Cardiac fibroblast (primary cell): ENCODE results near the gene CCDC152.
"Not testable (repeated sequence)": the region's sequence is repeated elsewhere in the genome, so short reads cannot be mapped to it uniquely, and the experiment has no call there.

ENCODE experiments used
- DNase-seq, 2 donors: peaks; one replicate each; pipeline versions ENCODE4 v3.0.0 to v3.0.0-alpha.2; 2010; ENCODE audit warnings: low read depth in 2 of 2
- H3K4me3 ChIP-seq, 2 donors: replicated peaks in 1 of 2; 1 replicate in 1 of 2; 2 replicates in 1 of 2; pipeline ENCODE4 v1.5.1; 2011; ENCODE audit warnings: low read depth in 2 of 2, low read length in 2 of 2, mild to moderate bottlenecking in 2 of 2, moderate library complexity in 1 of 2
- TF ChIP-seq, protein P1 (sequence below): IDR thresholded peaks from one replicate; pipeline ENCODE4 v1.5.1; 2011; ENCODE audit warnings: low read depth, mild to moderate bottlenecking, low read length, inconsistent platforms

Gene CCDC152, protein sequence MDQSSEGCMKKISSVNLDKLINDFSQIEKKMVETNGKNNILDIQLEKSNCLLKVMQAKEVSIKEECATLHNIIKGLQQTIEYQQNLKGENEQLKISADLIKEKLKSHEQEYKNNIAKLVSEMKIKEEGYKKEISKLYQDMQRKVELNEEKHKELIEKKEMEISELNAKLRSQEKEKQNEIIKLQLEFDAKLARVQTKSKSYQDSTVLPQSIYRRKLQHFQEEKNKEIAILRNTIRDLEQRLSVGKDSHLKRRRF

DNA sequence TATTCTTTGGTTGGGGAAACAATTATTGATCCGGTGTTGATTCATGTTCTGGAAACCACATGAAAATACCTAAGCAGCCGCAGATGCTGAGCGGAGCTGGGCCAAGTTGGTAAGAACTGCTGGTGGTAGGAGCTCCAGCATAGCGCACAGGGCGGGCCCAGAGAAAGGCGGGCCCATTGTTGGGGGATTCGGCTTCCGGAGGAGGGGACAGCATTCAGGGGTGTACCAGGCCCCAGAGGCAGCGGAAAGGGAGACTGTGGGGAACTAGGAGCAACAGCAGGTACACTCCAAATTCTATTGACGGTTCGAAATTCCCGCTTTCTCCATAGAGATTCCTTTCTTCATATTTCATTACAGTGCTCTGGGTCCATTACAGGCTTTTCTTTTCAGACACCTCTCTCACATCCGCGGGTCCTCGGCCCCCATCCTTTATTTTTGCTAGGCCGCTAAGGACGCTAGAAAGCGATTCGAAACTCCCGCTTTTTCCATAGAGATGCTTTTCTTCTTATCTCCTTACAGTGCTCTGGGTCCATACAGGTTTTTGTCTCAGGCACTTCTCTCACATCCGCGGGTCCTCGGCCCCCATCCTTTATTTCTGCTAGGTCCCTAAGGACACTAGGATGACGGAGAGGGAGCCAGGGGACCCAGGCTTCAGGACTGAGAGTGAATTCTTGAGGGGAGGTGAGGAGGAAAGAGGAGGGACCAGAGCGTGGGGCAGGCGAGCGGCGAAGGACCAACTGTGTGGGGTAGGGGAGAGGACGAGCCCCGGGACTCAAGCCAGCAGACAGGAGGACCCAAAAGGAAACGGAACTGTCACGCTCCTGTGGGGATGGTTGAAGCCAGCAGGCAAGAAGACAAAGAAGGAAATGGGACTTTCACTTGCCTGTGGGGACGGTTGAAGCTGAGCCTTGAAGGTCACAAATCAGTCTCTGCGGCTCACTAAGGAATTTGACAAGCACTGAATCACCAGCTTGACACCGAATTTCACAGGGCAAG is at the start of gene CCDC152:
Gene CCDC152 (plus strand): TSS at position 213 of the 996 bp plus-strand sequence. CDS start 2,304 bp downstream, outside the sequence.
- peak within 1 kb of the TSS; percentile 22 to 41 for H3K4me3 ChIP-seq
- peak; percentile 27 to 30 for DNase-seq
- TF ChIP-seq, protein P1, sequence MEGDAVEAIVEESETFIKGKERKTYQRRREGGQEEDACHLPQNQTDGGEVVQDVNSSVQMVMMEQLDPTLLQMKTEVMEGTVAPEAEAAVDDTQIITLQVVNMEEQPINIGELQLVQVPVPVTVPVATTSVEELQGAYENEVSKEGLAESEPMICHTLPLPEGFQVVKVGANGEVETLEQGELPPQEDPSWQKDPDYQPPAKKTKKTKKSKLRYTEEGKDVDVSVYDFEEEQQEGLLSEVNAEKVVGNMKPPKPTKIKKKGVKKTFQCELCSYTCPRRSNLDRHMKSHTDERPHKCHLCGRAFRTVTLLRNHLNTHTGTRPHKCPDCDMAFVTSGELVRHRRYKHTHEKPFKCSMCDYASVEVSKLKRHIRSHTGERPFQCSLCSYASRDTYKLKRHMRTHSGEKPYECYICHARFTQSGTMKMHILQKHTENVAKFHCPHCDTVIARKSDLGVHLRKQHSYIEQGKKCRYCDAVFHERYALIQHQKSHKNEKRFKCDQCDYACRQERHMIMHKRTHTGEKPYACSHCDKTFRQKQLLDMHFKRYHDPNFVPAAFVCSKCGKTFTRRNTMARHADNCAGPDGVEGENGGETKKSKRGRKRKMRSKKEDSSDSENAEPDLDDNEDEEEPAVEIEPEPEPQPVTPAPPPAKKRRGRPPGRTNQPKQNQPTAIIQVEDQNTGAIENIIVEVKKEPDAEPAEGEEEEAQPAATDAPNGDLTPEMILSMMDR: no peak

DNA sequence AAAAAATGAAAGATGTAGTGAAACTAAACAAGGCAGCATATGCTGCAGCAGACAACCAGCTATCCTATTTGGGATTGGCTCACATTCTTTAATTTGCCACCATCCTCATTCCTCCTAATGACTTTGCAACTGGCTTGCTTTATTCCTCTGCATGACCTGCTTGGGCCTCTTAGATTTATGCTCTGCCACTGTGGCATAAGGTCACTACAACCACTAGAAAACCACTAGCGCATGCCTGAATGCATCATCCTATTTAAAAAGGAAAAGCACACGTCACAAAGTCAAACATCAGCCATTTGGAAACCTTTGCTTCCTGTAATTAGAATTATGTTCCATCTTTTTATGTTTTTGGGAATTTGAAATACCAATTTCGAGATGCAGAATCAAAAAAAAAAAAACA is 40.8 kb upstream of the CCDC152 start:
- TF ChIP-seq, protein P1: no peak
- no peak overlapping the region for H3K4me3 ChIP-seq
- no peak for DNase-seq

DNA sequence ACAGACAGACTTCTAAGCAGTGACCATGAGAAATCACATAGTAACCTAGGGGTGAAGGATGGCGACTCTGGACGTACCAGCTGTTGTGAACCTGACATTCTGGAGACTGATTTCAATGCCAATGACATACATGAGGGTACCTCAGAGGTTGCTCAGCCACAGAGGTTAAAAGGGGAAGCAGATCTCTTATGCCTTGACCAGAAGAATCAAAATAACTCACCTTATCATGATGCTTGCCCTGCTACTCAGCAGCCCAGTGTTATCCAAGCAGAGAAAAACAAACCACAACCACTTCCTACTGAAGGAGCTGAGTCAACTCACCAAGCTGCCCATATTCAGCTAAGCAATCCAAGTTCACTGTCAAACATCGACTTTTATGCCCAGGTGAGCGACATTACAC is 38.0 kb upstream of the CCDC152 start:
- TF ChIP-seq, protein P1: no peak
- no peak overlapping the region for H3K4me3 ChIP-seq
- DNase-seq: peak; percentile 1 to 37

DNA sequence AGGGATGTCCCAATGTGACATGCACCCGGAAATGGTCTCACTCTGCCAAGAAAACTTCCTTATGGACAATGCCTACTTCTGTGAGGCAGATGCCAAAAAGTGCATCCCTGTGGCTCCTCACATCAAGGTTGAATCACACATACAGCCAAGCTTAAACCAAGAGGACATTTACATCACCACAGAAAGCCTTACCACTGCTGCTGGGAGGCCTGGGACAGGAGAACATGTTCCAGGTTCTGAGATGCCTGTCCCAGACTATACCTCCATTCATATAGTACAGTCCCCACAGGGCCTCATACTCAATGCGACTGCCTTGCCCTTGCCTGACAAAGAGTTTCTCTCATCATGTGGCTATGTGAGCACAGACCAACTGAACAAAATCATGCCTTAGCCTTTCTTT is 37.6 kb upstream of the CCDC152 start:
- DNase-seq: no peak
- TF ChIP-seq, protein P1: no peak
- no peak overlapping the region for H3K4me3 ChIP-seq

DNA sequence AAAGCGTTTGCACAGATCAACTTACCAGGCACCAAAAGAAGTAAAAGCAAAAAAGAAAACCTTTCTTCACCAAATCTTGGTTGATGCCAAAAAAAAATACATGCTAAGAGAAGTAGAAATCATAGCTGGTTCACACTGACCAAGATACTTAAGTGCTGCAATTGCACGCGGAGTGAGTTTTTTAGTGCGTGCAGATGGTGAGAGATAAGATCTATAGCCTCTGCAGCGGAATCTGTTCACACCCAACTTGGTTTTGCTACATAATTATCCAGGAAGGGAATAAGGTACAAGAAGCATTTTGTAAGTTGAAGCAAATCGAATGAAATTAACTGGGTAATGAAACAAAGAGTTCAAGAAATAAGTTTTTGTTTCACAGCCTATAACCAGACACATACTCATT is 36.4 kb upstream of the CCDC152 start:
- no peak for DNase-seq
- no peak overlapping the region for H3K4me3 ChIP-seq
- TF ChIP-seq, protein P1: no peak

DNA sequence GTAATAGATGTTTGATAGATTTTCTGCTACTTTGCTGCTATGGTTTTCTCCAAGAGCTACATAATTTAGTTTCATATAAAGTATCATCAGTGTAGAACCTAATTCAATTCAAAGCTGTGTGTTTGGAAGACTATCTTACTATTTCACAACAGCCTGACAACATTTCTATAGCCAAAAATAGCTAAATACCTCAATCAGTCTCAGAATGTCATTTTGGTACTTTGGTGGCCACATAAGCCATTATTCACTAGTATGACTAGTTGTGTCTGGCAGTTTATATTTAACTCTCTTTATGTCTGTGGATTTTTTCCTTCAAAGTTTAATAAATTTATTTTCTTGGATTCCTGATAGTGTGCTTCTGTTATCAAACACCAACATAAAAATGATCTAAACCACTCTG is 35.1 kb upstream of the CCDC152 start:
- TF ChIP-seq, protein P1: no peak
- DNase-seq: peak in 1 of 2 donors; percentile 12
- H3K4me3 ChIP-seq: no peak overlapping the region

DNA sequence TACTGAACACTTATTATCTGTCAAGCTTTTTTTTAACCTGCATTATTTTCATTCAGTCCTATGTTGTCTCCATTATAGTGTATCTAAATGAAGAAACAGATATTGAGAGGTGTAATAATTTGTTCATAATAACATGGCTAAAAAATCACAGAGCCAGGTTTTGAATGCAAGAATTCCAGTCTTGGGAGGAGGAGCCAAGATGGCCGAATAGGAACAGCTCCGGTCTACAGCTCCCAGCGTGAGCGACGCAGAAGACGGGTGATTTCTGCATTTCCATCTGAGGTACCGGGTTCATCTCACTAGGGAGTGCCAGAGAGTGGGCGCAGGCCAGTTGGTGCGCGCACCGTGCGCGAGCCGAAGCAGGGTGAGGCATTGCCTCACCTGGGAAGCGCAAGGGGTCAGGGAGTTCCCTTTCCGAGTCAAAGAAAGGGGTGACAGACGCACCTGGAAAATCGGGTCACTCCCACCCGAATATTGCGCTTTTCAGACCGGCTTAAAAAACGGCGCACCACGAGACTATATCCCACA is 22.0 kb upstream of the CCDC152 start:
- DNase-seq, H3K4me3 ChIP-seq: not testable (repeated sequence)
